ENCODE results near the gene SLC25A11.

- peak; percentile 59 for TF ChIP-seq POLR2A (IDR thresholded peaks at IDR 0.05; ENCODE audit: low read depth, low read length)
- peak; percentile 50 for TF ChIP-seq POLR2AphosphoS5 (IDR thresholded peaks at IDR 0.05; ENCODE audit: low read depth, low read length)
- TF ChIP-seq TAF1 (IDR thresholded peaks at IDR 0.05; ENCODE audit: low read depth, low read length), result no peak
- TF ChIP-seq PAX5 (IDR thresholded peaks at IDR 0.05; ENCODE audit: insufficient read depth, low read length, severe bottlenecking), result no peak
- TF ChIP-seq POU2F2 (IDR thresholded peaks at IDR 0.05; ENCODE audit: low read depth, low read length), result 0 out of 2 replicates have a peak, but pooled peaks have one; percentile 9
- no peak for TF ChIP-seq SPI1 (IDR thresholded peaks at IDR 0.05; ENCODE audit: low read depth, low read length)
Observed at GRCh38 chr17:4942760-4943508, 3.1 kb upstream of the SLC25A11 start.
